ENCODE data around the gene DRD3. TPM values are rescaled to one million over a fixed set of nuclear protein-coding genes. Genes with fewer than 3 reads are reported as not detected.

The DRD3 gene
- total RNA-seq, 1 donor from 2014 or later: not detected

DNA sequence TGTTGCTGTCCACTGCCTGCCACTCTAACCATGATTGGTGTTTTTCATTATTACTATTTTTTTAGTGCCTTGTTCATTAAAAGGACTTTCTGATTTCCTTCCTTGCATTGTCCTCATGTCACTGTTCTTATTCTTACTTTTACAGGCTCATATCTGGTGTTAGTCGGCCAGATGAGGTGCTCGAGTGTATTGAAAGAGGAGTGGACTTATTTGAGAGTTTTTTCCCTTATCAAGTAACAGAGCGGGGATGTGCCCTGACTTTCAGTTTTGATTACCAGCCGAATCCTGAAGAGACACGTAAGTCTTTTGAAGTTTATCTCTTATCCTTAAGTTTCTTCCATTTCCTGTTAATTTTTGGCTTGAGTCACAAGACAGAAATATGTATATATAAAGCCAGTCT, 99.1 kb downstream of the DRD3 start:
- DNase-seq (ENCODE audit: low spot score): no peak
- ATAC-seq: no peak

DNA sequence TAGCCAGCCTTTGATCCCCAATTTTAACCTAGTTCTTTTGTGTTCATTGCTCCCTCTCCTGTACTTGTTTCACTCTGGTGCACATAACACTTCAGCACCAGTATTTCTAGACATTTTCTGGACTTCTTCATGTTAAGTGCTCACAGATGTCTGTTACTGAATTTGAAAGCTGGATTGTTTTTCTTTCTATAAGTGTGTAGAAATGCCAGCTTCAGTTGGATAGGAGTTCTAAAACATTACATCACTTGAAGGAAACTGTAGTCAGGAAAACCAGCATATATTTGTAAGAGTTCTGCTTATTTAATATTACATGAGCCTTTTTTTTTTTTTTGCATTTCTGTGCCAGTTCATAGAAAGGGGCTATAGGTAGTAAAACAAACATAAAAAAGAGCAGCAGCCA, 100.7 kb downstream of the DRD3 start:
- DNase-seq (ENCODE audit: low spot score): no peak
- no peak for ATAC-seq

Other genes with a start within 250 kb of the DRD3 start
- 11.7 TPM for gene ZDHHC23, start 231.0 kb downstream of the DRD3 start, total RNA-seq
- gene CCDC191, start 122.5 kb downstream of the DRD3 start, total RNA-seq: 0.98 TPM
- gene QTRT2, start 122.3 kb downstream of the DRD3 start, total RNA-seq: 6.6 TPM
- gene ZNF80, start 58.5 kb upstream of the DRD3 start, total RNA-seq: not detected
- gene TIGIT, start 115.0 kb upstream of the DRD3 start, total RNA-seq: 0.10 TPM